ENCODE results near the gene IFRD2. TPM values are rescaled to one million over a fixed set of nuclear protein-coding genes. Genes with fewer than 3 reads are reported as not detected.
A peak's percentile ranks its signal among the peaks of the same experiment; 100 is the strongest.

IFRD2 gene
- total RNA-seq, 4 donors from 2014 or later, result 40.0 to 178 (median 72.2) TPM

DNA sequence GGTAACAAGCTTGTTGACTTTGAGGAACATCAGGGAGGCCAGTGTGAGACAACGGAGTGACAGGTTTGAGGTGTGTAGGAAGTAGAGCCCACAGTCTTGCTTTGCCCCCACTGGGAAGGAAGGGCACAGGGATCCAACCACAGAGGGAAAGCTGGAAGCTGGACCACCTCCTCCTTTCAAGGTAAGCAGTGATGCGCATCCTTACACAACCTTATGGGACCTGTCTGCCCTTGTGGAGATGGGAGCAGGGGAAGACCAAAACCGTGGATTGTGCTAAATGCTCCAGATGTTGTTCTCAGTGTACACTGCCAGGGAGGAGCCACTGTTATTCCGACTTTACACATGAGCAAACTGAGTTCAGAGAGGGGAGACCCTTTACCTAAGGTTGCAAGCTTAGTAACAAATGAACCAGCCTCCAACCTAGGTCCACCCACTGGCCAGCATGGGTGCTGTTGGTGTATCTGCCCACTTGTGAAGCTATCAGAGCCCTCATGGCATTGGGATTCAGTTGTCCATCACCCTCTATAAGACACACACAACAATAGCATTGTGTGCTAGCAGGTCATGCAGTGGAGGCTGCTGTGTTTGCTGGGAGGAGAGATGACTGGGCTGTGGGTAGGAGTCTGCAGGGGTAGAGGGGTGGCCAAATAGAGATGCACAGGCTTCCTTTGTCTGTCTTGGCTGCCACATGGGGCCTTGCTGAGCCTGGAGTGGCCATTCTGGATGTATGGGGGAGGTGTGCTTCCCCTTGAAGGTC is 13.9 kb downstream of the IFRD2 start:
- DNase-seq (ENCODE audit: low spot score), result no peak
- TF ChIP-seq, protein P1, sequence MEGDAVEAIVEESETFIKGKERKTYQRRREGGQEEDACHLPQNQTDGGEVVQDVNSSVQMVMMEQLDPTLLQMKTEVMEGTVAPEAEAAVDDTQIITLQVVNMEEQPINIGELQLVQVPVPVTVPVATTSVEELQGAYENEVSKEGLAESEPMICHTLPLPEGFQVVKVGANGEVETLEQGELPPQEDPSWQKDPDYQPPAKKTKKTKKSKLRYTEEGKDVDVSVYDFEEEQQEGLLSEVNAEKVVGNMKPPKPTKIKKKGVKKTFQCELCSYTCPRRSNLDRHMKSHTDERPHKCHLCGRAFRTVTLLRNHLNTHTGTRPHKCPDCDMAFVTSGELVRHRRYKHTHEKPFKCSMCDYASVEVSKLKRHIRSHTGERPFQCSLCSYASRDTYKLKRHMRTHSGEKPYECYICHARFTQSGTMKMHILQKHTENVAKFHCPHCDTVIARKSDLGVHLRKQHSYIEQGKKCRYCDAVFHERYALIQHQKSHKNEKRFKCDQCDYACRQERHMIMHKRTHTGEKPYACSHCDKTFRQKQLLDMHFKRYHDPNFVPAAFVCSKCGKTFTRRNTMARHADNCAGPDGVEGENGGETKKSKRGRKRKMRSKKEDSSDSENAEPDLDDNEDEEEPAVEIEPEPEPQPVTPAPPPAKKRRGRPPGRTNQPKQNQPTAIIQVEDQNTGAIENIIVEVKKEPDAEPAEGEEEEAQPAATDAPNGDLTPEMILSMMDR (IDR thresholded peaks at IDR 0.05), result no peak
- ATAC-seq (ENCODE audit: low FRiP score), result peak; percentile 2

DNA sequence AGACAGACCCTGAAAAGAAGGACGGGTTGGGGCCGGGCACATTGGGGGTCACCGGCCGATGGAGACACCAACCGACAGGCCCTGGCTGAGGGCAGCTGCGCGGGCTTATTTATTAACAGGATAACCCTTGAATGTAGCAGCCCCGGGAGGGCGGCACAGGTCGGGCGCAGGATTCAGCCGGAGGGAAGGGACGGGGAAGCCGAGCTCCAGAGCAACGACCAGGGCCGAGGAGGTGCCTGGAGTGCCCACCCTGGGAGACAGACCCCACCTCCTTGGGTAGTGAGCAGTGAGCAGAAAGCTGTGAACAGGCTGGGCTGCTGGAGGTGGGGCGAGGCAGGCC is 15.5 kb downstream of the IFRD2 start:
- TF ChIP-seq, protein P1 (IDR thresholded peaks at IDR 0.05), result no peak
- DNase-seq (ENCODE audit: low spot score) (no peak), ATAC-seq (ENCODE audit: low FRiP score) (no peak)

DNA sequence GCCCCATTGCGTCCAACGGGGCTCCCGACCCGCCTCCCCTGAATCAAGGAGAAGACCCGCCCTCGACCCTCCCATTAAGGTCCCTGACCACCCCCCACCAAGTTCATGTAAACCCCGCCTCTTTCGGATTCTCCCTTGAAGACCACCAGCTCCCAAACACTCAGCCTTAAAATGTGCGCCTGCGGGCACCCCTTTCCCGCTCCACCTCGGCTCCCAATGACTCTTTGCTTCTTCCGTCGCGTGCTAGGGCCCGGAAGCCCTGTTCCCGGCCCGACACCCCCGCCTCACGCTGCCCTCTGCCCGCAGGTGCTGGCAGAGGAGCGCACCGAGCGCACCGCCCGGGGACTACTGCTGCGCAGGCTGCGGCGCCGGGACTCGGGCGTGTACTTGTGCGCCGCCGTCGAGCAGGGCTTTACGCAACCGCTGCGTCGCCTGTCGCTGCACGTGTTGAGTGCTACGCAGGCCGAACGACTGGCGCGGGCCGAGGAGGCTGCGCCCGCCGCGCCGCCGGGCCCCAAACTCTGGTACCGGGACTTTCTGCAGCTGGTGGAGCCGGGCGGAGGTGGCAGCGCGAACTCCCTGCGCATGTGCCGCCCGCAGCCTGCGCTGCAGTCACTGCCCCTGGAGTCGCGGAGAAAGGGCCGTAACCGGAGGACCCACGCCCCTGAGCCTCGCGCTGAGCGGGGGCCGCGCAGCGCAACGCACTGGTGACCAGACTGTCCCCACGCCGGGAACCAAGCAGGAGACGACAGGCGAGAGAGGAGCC is 16.1 kb downstream of the IFRD2 start:
- DNase-seq (ENCODE audit: low spot score) (no peak), ATAC-seq (ENCODE audit: low FRiP score) (no peak)
- TF ChIP-seq, protein P1 (IDR thresholded peaks at IDR 0.05), result no peak

DNA sequence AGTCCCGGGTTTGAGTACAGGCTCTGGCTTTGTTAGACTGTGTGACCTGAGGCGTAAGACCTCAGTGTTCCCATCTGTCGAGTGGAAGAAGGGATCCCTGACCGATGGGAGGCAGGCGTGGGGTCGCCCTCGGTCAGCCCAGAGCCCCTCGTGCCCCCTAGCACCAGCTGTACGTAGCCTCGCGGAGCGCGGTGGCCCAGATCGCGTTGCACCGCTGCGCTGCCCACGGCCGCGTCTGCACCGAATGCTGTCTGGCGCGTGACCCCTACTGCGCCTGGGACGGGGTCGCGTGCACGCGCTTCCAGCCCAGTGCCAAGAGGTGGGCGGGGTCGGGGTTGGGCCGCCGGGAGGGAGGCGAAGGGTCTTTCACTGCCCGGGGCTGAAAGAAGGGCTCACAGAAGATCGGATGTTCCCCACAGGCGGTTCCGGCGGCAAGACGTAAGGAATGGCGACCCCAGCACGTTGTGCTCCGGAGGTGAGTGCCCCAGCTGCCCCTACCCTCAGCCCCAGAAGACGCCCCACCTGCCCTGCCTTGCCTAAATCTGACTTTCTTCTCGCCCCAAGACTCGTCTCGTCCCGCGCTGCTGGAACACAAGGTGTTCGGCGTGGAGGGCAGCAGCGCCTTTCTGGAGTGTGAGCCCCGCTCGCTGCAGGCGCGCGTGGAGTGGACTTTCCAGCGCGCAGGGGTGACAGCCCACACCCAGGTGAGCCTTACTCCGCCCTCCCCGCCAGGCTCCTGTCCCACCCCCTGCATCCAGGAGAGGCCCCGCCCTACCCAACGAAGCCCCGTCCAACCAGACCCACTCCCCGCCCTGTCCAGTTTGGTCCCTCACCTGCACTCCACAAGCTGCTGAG is 16.9 kb downstream of the IFRD2 start:
- DNase-seq (ENCODE audit: low spot score), result no peak
- ATAC-seq (ENCODE audit: low FRiP score), result no peak
- TF ChIP-seq, protein P1 (IDR thresholded peaks at IDR 0.05), result no peak

DNA sequence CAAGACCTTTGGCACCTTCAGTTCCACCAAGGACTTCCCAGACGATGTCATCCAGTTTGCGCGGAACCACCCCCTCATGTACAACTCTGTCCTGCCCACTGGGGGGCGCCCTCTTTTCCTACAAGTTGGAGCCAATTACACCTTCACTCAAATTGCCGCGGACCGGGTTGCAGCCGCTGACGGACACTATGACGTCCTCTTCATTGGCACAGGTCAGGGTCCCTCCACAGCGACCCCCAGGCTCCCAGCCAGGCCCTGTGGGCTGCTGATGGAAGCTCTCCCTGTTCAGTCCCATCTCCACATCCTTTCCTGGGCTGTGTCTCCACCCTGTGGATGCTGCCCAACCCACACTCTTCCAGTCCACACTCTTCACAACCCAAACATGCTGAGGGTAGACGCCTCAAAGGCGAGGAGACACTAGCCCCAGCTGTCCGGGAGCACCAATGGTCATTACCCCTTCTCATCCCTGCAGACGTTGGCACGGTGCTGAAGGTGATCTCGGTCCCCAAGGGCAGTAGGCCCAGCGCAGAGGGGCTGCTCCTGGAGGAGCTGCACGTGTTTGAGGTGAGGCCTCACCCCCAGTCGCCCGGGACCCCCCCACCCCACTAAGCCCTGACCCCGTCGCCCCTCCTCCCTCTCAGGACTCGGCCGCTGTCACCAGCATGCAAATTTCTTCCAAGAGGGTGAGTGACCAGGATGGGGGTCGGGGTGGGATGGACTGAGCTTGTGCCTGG is 17.7 kb downstream of the IFRD2 start:
- TF ChIP-seq, protein P1 (IDR thresholded peaks at IDR 0.05), result peak in 1 of 3 donors; percentile 19
- DNase-seq (ENCODE audit: low spot score) (peak; percentile 63), ATAC-seq (ENCODE audit: low FRiP score) (no peak)

DNA sequence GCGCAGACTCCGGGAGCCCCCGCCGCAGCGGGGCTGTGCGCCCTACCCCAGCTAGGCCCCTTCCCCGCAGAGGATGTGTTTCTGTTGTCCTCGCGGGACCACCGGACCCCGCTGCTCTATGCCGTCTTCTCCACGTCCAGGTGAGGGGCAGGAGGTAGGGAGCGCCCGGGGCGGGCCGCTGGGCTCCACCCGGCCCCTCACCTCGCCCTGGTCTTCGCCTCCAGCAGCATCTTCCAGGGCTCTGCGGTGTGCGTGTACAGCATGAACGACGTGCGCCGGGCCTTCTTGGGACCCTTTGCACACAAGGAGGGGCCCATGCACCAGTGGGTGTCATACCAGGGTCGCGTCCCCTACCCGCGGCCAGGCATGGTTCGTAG is 18.6 kb downstream of the IFRD2 start:
- TF ChIP-seq, protein P1 (IDR thresholded peaks at IDR 0.05), result no peak
- DNase-seq (ENCODE audit: low spot score) (no peak), ATAC-seq (ENCODE audit: low FRiP score) (no peak)
